GM12878 (cell line): ENCODE data around the gene YIPF6. TPM values are rescaled to one million over a fixed set of nuclear protein-coding genes. Genes with fewer than 3 reads are reported as not detected.

Source experiments
- ATAC-seq: fragments of 200-7000 bp; cut with Tn5 transposase; 3 replicates; pipeline ENCODE4 v1.9.1; 2020; ENCODE audit warnings: mild to moderate bottlenecking, moderate library complexity
- BruUV-seq: library from RNA; stranded (reverse); fragments of 400-500 nt; replicated peaks from 2 replicates; lab custom pipeline; 2021; lab: Mats Ljungman, UMichigan
- CTCF ChIA-PET: fragments of 300-600 bp; sonication (Branson Sonifier 250); formaldehyde crosslinking; extraction: SDS; loops from one replicate; lab custom pipeline; 2021; ENCODE audit warnings: inconsistent platforms; lab: Yijun Ruan, JAX
- POLR2A ChIA-PET: fragments of 350-600 bp; formaldehyde crosslinking; extraction: SDS; loops from one replicate; lab custom pipeline; 2021; ENCODE audit warnings: inconsistent platforms; lab: Charles Lee
- RAD21 ChIA-PET: fragments of 300-600 bp; sonication (Branson Sonifier 250); formaldehyde crosslinking; loops from one replicate; lab custom pipeline; 2023; ENCODE audit warnings: antibody characterized with exemption; ENCODE audit not compliant: unreplicated experiment; lab: Charles Lee
- SMC1A ChIA-PET: fragments of 300-600 bp; sonication (Branson Sonifier 250); formaldehyde crosslinking; loops from one replicate; lab custom pipeline; 2023; ENCODE audit not compliant: unreplicated experiment, uncharacterized antibody; lab: Charles Lee
- DNase-seq: peaks from one replicate; pipeline ENCODE4 v3.0.0-alpha.2; 2011; ENCODE audit warnings: low read depth, low spot score
- FAIRE-seq: peaks from 3 replicates; lab custom pipeline; 2011; peaks lifted over from hg19 to GRCh38; lab: Jason Lieb, UNC
- H2AFZ ChIP-seq: 2 replicates; pipeline ENCODE4 v1.6.0; 2011; ENCODE audit warnings: low read depth, low read length, control low read depth; ENCODE audit not compliant: control insufficient read depth
- H3K27ac ChIP-seq: 2 replicates; pipeline ENCODE4 v1.5.1; 2011; ENCODE audit warnings: control low read depth; ENCODE audit not compliant: control insufficient read depth, insufficient read depth
- H3K27me3 ChIP-seq, 2 experiments: replicated peaks in 1 of 2; 2 replicates each; pipeline versions ENCODE4 v1.6.0 to v1.6.1; 2011; ENCODE audit warnings: low read length in 1 of 2; ENCODE audit not compliant: control insufficient read depth in 2 of 2, insufficient read depth in 2 of 2
- H3K36me3 ChIP-seq, 2 experiments: 2 replicates each; pipeline ENCODE4 v1.5.1; 2011; ENCODE audit warnings: low read length in 1 of 2; ENCODE audit not compliant: control insufficient read depth in 2 of 2, insufficient read depth in 2 of 2
- H3K4me1 ChIP-seq: 2 replicates; pipeline ENCODE4 v1.6.1; 2011; ENCODE audit warnings: mild to moderate bottlenecking, low read length, moderate library complexity, mixed read lengths; ENCODE audit not compliant: control insufficient read depth, insufficient read depth
- H3K4me2 ChIP-seq: 2 replicates; pipeline ENCODE4 v1.6.0; 2011; ENCODE audit warnings: control low read depth; ENCODE audit not compliant: control insufficient read depth, insufficient read depth
- H3K4me3 ChIP-seq: fragments of 200-600 bp; sonication (generic); 2 replicates; pipeline ENCODE4 v1.5.1; 2016
- H3K79me2 ChIP-seq: 2 replicates; pipeline ENCODE4 v1.6.0; 2011; ENCODE audit warnings: low read length; ENCODE audit not compliant: control insufficient read depth, insufficient read depth
- H3K9ac ChIP-seq: 2 replicates; pipeline ENCODE4 v1.8.0; 2011; ENCODE audit warnings: low read length, control low read depth, mixed read lengths; ENCODE audit not compliant: control insufficient read depth, insufficient read depth
- H3K9me3 ChIP-seq: replicated peaks from 3 replicates; pipeline ENCODE4 v1.5.1; 2011; ENCODE audit warnings: mild to moderate bottlenecking, low read length; ENCODE audit not compliant: control insufficient read depth, insufficient read depth
- H4K20me1 ChIP-seq: 2 replicates; pipeline ENCODE4 v1.6.0; 2011; ENCODE audit not compliant: control insufficient read depth, insufficient read depth
- CREM ChIP-seq: IDR thresholded peaks from 2 replicates; pipeline ENCODE4 v1.6.1; 2014; ENCODE audit warnings: antibody characterized with exemption, low read depth
- ETV6 ChIP-seq, 2 experiments: fragments of 450-650 bp in 1 of 2; IDR thresholded peaks in 1 of 2; conservative IDR thresholded peaks in 1 of 2; 2 replicates each; pipeline ENCODE4 v1.6.1; 2014; ENCODE audit warnings: antibody characterized with exemption in 1 of 2, borderline replicate concordance in 1 of 2, low read depth in 1 of 2, mild to moderate bottlenecking in 1 of 2, moderate library complexity in 1 of 2
- EZH2 ChIP-seq: IDR thresholded peaks from 2 replicates; pipeline ENCODE4 v1.6.1; 2012; ENCODE audit warnings: low read depth, mild to moderate bottlenecking, control low read depth, inconsistent platforms, low read length, borderline replicate concordance; ENCODE audit not compliant: control insufficient read depth
- HDGF ChIP-seq: fragments of 450-650 bp; IDR thresholded peaks from 2 replicates; pipeline ENCODE4 v1.6.1; 2016; ENCODE audit warnings: antibody characterized with exemption
- JUNB ChIP-seq: IDR thresholded peaks from 2 replicates; pipeline ENCODE4 v1.6.1; 2016; ENCODE audit warnings: antibody characterized with exemption, mild to moderate bottlenecking
- KDM1A ChIP-seq: fragments of 200-600 bp; sonication (generic); IDR thresholded peaks from 2 replicates; pipeline ENCODE4 v1.6.1; 2016; ENCODE audit warnings: borderline replicate concordance
- NFYB ChIP-seq: IDR thresholded peaks from 2 replicates; pipeline ENCODE4 v1.6.1; 2011; ENCODE audit warnings: low read depth, mild to moderate bottlenecking, low read length, improper control_type of control experiment, moderate library complexity; ENCODE audit not compliant: insufficient read depth
- NR2C2 ChIP-seq: IDR thresholded peaks from 2 replicates; pipeline ENCODE4 v1.6.1; 2011; ENCODE audit warnings: borderline replicate concordance, low read depth; ENCODE audit not compliant: control insufficient read depth, insufficient read length
- PAX5 ChIP-seq: IDR thresholded peaks from 2 replicates; pipeline ENCODE4 v1.6.1; 2011; ENCODE audit warnings: low read depth, low read length, borderline replicate concordance
- POU2F2 ChIP-seq: IDR thresholded peaks from 3 replicates; pipeline ENCODE4 v1.6.1; 2011; ENCODE audit warnings: low read depth, mild to moderate bottlenecking, low read length, borderline replicate concordance
- SMAD5 ChIP-seq: IDR thresholded peaks from 2 replicates; pipeline ENCODE4 v1.6.1; 2016; ENCODE audit warnings: antibody characterized with exemption, low read depth
- SP1 ChIP-seq: IDR thresholded peaks from one replicate; pipeline ENCODE4 v1.6.1; 2011; ENCODE audit warnings: low read depth, low read length
- SRF ChIP-seq, 2 experiments: IDR thresholded peaks; 2 replicates each; pipeline ENCODE4 v1.6.1; 2011; ENCODE audit warnings: low read depth in 2 of 2, low read length in 2 of 2, mild to moderate bottlenecking in 1 of 2, moderate library complexity in 1 of 2
- ZNF274 ChIP-seq: IDR thresholded peaks from one replicate; pipeline ENCODE4 v1.8.0; 2011; ENCODE audit not compliant: insufficient read length, insufficient read depth
- ZZZ3 ChIP-seq: IDR thresholded peaks from 2 replicates; pipeline ENCODE4 v1.6.1; 2011; ENCODE audit warnings: low read depth; ENCODE audit not compliant: control insufficient read depth, insufficient read length
- WGBS: methylation state at CpG from one replicate; pipeline ENCODE4 v1.1.6; 2016; ENCODE audit warnings: low lambda C conversion rate; ENCODE audit not compliant: insufficient replicate concordance, insufficient coverage; ENCODE audit errors: missing lambda C conversion rate; 5-methylcytosine and 5-hydroxymethylcytosine counted together
- in situ Hi-C: fragments of 300-500 bp; cut with MboI; formaldehyde crosslinking; loops from 9 replicates; pipeline ENCODE4 v1.14.3; 2018; ENCODE audit warnings: mixed read lengths
- intact Hi-C: fragments of 100-400 bp; cut with micrococcal nuclease; formaldehyde crosslinking; loops from one replicate; pipeline ENCODE4 v1.14.2; 2022; ENCODE audit not compliant: unreplicated experiment
- polyA plus RNA-seq, 11 experiments: library from polyadenylated mRNA; depleted of rRNA in 4 of 11; unstranded in 6 of 11; stranded (reverse) in 5 of 11; fragments of >200 nt; fragmentation: Nextera tagmentation in 4 of 11; fragmentation: Illumina TruSeq in 1 of 11; extraction: Ambion mirVana in 4 of 11; extraction: Trizol in 1 of 11; gene quantifications; 1 replicate in 1 of 11; 2 replicates in 10 of 11; pipeline versions ENCODE4 v1.2.1 to v1.2.3, GENCODE V29; 2011 to 2016; ENCODE audit warnings: inconsistent platforms in 2 of 11, missing spikeins in 2 of 11, low read depth in 1 of 11
- total RNA-seq, 4 experiments: library from RNA; depleted of rRNA in 3 of 4; stranded (reverse); fragments of >200 nt in 3 of 4; fragmentation: Illumina TruSeq in 1 of 4; extraction: Trizol in 1 of 4; gene quantifications; 2 replicates each; pipeline versions ENCODE4 v1.2.1 to v1.2.3, GENCODE V29; 2013 to 2021
- TF ChIP-seq, protein P1 (sequence below): fragments of 150-350 bp; IDR thresholded peaks from 2 replicates; pipeline ENCODE4 v1.6.1; 2016; ENCODE audit warnings: low read depth, low read length

Gene YIPF6
- total and polyA plus RNA-seq, 10 of the 15 experiments (the other 5 are each of a cell fraction or from before 2014, with no cell fraction given) = 5.9 to 23.1 (median 12.2) TPM

DNA sequence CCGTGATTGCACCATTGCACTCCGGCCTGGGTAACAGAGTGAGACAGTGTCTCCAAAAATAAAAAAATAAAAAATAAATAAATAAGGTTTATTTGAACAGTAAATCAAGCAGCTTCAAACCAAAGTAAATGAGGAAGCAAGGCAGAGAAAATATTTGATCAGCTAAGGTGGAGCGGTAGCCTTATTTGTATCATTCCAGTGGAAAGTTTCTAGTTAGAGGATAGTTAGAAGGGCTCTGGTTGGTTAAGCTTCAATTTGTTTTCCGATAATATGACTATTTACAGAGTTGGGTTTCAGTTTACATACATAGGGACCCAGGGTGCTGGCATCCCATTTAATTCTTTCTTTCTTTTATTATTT, 43.7 kb upstream of the YIPF6 start:
- intact Hi-C loops (no loop called here), in situ Hi-C loops (no loop called here)
- Histone ChIP-seq H3K27ac (no peak overlapping the region), H3K79me2 (no peaks in the 10 kb centered on the region), H3K9me3 (no peaks in the 10 kb centered on the region), H3K4me3 (no peak overlapping the region), H3K9ac (no peak overlapping the region), H2AFZ (no peak overlapping the region), H3K4me1 (no peaks in the 10 kb centered on the region), H3K36me3 (no peaks in the 10 kb centered on the region), H3K4me2 (no peak overlapping the region), H4K20me1 (no peaks in the 10 kb centered on the region), H3K27me3 (no peaks in the 10 kb centered on the region)
- ChIA-PET POLR2A (no interaction called here), CTCF (no interaction called here), RAD21 (no interaction called here), SMC1A (no interaction called here)
- no peak for DNase-seq
- 64% methylated on average over 4 of the region's 4 CpGs for WGBS
- no peak for TF ChIP-seq ZZZ3
- TF ChIP-seq, protein P1, sequence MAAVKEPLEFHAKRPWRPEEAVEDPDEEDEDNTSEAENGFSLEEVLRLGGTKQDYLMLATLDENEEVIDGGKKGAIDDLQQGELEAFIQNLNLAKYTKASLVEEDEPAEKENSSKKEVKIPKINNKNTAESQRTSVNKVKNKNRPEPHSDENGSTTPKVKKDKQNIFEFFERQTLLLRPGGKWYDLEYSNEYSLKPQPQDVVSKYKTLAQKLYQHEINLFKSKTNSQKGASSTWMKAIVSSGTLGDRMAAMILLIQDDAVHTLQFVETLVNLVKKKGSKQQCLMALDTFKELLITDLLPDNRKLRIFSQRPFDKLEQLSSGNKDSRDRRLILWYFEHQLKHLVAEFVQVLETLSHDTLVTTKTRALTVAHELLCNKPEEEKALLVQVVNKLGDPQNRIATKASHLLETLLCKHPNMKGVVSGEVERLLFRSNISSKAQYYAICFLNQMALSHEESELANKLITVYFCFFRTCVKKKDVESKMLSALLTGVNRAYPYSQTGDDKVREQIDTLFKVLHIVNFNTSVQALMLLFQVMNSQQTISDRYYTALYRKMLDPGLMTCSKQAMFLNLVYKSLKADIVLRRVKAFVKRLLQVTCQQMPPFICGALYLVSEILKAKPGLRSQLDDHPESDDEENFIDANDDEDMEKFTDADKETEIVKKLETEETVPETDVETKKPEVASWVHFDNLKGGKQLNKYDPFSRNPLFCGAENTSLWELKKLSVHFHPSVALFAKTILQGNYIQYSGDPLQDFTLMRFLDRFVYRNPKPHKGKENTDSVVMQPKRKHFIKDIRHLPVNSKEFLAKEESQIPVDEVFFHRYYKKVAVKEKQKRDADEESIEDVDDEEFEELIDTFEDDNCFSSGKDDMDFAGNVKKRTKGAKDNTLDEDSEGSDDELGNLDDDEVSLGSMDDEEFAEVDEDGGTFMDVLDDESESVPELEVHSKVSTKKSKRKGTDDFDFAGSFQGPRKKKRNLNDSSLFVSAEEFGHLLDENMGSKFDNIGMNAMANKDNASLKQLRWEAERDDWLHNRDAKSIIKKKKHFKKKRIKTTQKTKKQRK = no peak
- TF ChIP-seq ZNF274 = no peak
- TF ChIP-seq ETV6 (conservative IDR thresholded peaks at IDR 0.05 in 1 of 2, IDR thresholded peaks at IDR 0.05 in 1 of 2; ENCODE audit: borderline replicate concordance in 1 of 2, low read depth in 1 of 2) = no peak
- no peak for TF ChIP-seq JUNB
- TF ChIP-seq SRF (IDR thresholded peaks at IDR 0.05; ENCODE audit: low read depth in 2 of 2, low read length in 2 of 2) = no peak
- no peak for TF ChIP-seq NFYB
- no peak for TF ChIP-seq POU2F2
- TF ChIP-seq SMAD5 = no peak
- no peak for TF ChIP-seq CREM
- TF ChIP-seq KDM1A = no peak
- TF ChIP-seq EZH2 = no peak
- TF ChIP-seq PAX5 = no peak
- TF ChIP-seq HDGF = no peak
- TF ChIP-seq NR2C2 = no peak
- TF ChIP-seq SP1 = no peak
- no TSS peak for BruUV-seq
- no peak for ATAC-seq
- FAIRE-seq = no peak
